ENCODE data around the gene KRTAP26-1.

The KRTAP26-1 gene

GRCh38 chr21:30320215-30320614, at the start of gene KRTAP26-1:
TSS of gene KRTAP26-1 (minus strand) at chr21:30320315. CDS start at chr21:30320035, 280 bp downstream.
- DNase-seq (ENCODE audit: low read depth, low spot score), result no peak

- no peak for DNase-seq (ENCODE audit: low read depth, low spot score)
These were observed 35.8 kb upstream of the KRTAP26-1 start for GRCh38 chr21:30355906-30356305.

- DNase-seq (ENCODE audit: low read depth, low spot score), result no peak
These were observed 34.3 kb upstream of the KRTAP26-1 start for GRCh38 chr21:30354308-30355005.

- no peak for DNase-seq (ENCODE audit: low read depth, low spot score)
These were observed 31.4 kb upstream of the KRTAP26-1 start for GRCh38 chr21:30351534-30351933.

- DNase-seq (ENCODE audit: low read depth, low spot score), result no peak
These were observed 29.5 kb upstream of the KRTAP26-1 start for GRCh38 chr21:30349572-30349971.

- no peak for DNase-seq (ENCODE audit: low read depth, low spot score)
These were observed 28.4 kb upstream of the KRTAP26-1 start, which contains the start of gene KRTAP23-1 for GRCh38 chr21:30348506-30348905. TSS of gene KRTAP23-1 (minus strand) at chr21:30348606. CDS start at chr21:30348606, 0 bp downstream.

GRCh38 chr21:30345014-30345413, 24.9 kb upstream of the KRTAP26-1 start:
- no peak for DNase-seq (ENCODE audit: low read depth, low spot score)

GRCh38 chr21:30340714-30341573, 20.8 kb upstream of the KRTAP26-1 start:
- no peak for DNase-seq (ENCODE audit: low read depth, low spot score)

- DNase-seq (ENCODE audit: low read depth, low spot score), result no peak
These were observed 18.6 kb upstream of the KRTAP26-1 start for GRCh38 chr21:30338717-30339116.

- DNase-seq (ENCODE audit: low read depth, low spot score), result no peak
These were observed 17.7 kb upstream of the KRTAP26-1 start for GRCh38 chr21:30337772-30338171.

GRCh38 chr21:30337276-30337744, 17.2 kb upstream of the KRTAP26-1 start, which contains the start of gene KRTAP27-1:
TSS of gene KRTAP27-1 (minus strand) at chr21:30337694. CDS start at chr21:30337668, 26 bp downstream.
- no peak for DNase-seq (ENCODE audit: low read depth, low spot score)

GRCh38 chr21:30336596-30336995, 16.5 kb upstream of the KRTAP26-1 start:
- no peak for DNase-seq (ENCODE audit: low read depth, low spot score)

GRCh38 chr21:30333736-30334135, 13.6 kb upstream of the KRTAP26-1 start:
- no peak for DNase-seq (ENCODE audit: low read depth, low spot score)

GRCh38 chr21:30332681-30333080, 12.6 kb upstream of the KRTAP26-1 start:
- no peak for DNase-seq (ENCODE audit: low read depth, low spot score)

GRCh38 chr21:30329203-30329875, 9.2 kb upstream of the KRTAP26-1 start:
- no peak for DNase-seq (ENCODE audit: low read depth, low spot score)

GRCh38 chr21:30326390-30326789, 6.3 kb upstream of the KRTAP26-1 start:
- no peak for DNase-seq (ENCODE audit: low read depth, low spot score)

GRCh38 chr21:30315701-30316100, 4.4 kb downstream of the KRTAP26-1 start:
- DNase-seq (ENCODE audit: low read depth, low spot score), result no peak

- no peak for DNase-seq (ENCODE audit: low read depth, low spot score)
These were observed 13.2 kb downstream of the KRTAP26-1 start for GRCh38 chr21:30306884-30307283.

GRCh38 chr21:30305136-30305535, 15.0 kb downstream of the KRTAP26-1 start:
- no peak for DNase-seq (ENCODE audit: low read depth, low spot score)

GRCh38 chr21:30289215-30289614, 30.9 kb downstream of the KRTAP26-1 start, which contains the start of gene KRTAP25-1:
TSS of gene KRTAP25-1 (minus strand) at chr21:30289514. CDS start at chr21:30289490, 24 bp downstream.
- no peak for DNase-seq (ENCODE audit: low read depth, low spot score)

GRCh38 chr21:30282850-30283249, 37.3 kb downstream of the KRTAP26-1 start, which contains the start of gene KRTAP24-1:
TSS of gene KRTAP24-1 (minus strand) at chr21:30282950. CDS start at chr21:30282932, 18 bp downstream.
- no peak for DNase-seq (ENCODE audit: low read depth, low spot score)

- DNase-seq (ENCODE audit: low read depth, low spot score), result no peak
These were observed 48.5 kb downstream of the KRTAP26-1 start for GRCh38 chr21:30271611-30272010.
